ENCODE data around the gene CTDP1.
"Not testable (repeated sequence)": the region's sequence is repeated elsewhere in the genome, so short reads cannot be mapped to it uniquely, and the experiment has no call there.

The CTDP1 gene

DNA sequence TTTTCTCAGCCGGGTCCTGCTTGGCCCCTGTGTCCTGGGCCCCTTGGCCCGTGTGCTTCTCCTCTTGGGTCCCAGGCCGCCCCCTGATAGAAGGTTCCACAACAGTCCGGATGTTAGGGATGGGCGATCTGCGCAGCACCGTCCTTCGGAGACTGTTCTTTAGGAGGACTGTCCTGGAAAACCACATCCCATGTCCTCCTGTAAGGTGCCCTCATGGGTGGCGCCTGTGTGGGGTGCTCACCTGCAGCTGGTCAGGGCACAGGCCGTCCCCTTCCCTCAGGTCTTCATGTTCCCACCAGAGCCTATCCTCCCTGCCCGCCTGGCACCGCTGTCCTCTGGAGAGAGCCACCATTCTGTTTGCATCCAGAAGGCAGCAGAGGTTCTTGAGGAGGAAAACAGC, 50.0 kb downstream of the CTDP1 start:
- no peak for DNase-seq

DNA sequence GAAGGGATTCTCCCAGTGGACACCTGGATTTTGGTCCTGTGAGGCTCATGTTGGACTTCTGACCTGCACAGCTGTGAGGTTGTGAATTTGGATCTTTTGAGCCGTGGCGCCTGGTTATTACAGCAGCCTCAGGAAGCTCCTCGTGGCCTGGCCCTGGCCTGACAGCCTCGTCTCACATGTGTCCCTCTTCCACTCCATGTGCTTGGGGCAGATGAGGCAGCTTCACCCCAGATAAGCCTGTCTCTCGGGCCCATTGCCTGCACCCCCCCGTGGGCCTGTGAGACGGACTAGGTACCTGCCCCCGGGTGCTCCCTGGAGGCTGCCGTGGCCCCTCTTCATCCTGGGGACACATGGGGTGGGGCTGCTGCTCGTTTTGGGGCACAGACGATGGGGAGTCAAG, 51.2 kb downstream of the CTDP1 start:
- no peak for DNase-seq

DNA sequence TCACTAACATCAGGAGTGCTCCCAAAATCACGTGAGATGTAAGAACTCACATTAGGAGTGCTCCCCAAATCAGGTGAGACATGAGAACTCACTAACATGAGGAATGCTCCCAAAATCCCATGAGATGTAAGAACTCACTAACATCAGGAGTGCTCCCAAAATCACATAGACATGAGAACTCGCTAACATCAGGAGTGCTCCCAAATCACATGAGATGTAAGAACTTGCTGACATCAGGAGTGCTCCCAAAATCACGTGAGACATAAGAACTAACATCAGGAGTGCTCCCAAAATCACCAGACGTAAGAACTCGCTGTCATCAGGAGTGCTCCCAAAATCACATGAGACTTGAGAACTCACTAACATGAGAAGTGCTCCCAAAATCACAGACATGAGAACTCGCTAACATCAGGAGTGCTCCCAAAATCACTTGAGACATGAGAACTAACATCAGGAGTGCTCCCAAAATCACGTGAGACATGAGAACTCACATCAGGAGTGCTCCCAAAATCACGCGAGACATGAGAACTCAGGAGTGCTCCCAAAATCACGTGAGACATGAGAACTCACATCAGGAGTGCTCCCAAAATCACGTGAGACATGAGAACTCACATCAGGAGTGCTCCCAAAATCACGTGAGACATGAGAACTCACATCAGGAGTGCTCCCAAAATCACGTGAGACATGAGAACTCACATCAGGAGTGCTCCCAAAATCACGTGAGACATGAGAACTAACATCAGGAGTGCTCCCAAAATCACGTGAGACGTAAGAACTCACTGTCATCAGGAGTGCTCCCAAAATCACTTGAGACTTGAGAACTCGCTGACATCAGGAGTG, 52.5 kb downstream of the CTDP1 start:
- not testable (repeated sequence) for DNase-seq

DNA sequence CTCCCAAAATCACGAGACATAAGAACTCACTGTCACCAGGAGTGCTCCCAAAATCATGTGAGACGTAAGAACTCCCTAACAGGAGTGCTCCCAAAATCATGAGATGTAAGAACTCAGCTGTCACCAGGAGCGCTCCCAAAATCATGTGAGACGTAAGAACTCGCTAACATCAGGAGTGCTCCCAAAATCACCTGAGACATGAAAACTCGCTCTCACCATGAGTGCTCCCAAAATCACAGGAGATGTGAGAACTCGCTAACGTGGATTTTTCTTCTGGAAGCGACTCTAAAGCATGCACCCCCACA, 53.1 kb downstream of the CTDP1 start:
- no peak for DNase-seq

DNA sequence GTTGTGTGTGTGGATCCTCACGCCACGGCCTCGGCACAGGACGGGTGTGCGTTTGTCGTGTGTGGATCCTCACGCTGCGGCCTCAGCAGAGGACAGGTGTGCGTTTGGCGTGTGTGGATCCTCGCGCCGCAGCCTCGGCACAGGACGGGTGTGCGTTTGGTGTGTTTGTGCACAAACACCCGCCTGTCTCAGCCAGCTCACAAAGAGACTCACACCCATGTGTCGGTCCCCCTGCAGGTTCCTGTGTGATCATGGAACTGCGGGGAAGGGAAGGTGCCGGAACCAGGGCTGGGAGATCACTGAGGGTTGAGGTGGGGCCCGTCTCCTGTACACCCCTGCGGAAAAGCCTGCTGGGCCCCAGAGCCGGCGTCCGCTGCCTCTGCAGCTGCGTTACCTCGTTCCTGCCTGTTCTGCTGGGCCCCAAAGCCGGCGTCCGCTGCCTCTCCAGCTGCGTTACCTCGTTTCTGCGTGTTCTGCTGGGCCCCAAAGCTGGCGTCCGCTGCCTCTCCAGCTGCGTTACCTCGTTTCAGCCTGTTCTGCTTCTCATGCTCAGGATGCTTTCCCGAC, 53.6 kb downstream of the CTDP1 start:
- no peak for DNase-seq

DNA sequence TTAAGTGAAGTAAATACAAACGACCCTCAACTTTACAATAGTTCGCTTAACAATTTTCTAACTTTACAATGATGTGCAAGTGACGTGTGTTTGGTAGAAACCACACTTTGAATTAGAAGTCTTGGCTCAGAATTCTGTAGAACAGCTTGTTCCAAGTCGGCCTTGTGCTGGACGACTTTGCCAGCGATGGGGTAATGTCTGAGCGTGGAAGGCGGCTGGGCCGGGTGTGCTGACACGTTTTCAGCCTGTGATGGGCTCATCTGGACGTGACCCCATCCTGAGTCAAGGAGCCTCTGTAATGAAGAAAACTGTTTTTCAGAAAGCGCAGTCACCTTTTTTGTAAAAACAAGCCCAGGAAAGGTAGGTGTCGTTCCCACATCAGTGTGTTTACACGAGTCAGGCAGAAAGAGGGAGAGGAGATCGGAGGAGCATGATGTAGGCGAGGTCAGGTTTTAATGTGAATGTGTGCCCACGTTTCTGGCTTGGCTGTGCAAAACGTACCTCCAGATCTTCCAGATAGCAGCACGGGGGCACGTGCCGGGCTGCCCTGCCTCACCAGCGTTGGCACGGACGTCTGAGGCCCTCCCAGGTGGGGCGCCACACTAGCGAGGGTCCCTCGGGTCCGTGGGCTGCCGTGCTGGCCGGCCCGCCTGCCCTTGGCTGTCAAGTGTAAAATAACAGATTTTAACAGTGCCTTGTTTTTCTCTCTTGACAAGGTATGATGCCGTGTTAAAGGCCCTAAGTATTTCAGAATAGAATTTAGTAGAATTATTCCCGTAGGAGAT, 54.6 kb downstream of the CTDP1 start:
- no peak for DNase-seq

DNA sequence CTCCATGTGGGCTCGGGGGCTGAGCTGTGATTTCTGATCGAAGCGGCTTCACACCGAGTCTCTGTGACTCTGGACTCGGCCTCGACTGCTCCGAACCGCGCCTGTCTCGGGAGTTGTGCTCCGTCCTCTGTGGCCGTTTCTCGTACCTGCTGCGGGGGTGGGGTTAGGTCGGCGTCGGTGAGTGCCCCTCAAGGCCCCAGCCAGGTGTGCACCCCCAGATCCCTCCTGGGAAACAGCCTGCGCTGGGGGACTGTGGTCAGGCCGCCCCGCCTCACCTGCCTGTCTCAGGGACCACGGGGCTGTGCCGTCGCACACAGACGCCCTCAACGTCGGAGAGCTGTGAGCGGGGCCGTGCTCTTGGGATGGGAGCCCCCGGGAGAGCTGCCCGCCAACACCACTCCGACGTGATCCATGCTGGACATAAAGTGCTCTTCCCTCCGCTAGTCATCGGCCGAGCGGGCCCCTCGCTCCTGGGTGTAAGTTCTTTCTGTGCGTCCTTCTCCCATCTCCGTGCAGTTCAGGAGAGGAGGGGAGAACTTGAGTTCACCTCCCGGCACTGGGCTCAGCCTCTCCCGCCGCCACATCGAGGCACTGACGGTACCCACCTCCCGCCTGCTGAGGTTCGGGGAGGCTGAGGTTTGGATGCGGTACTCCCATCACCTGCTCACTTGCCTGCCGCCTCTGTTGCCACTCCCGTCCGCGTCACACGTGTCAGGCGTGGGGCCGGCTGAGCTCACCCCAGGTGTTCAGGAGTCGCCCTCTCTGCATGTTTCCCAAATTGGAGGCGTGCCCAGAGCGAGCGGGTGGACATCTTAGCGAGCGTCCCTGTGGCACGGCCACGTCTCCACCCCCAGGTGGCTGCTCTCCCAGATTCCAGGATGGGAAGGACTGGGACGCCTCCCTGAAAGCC, 55.7 kb downstream of the CTDP1 start:
- no peak for DNase-seq

DNA sequence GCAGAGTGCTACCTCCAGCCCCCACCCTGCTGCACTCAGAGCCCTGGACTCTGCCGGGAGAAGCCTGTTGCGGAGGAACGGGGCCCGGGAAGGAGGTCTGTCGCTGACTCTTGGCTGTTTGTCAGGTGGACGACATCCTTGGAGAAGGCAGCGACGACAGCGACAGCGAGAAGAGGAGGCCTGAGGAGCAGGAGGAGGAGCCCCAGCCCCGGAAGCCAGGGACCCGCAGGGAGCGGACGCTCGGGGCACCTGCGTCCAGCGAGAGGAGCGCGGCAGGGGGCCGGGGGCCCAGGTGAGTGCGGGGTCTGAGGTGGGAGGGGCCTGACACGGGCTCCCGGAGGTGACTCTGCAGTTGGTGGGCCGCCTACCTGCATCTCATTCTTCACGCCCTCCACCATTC, 56.6 kb downstream of the CTDP1 start:
- DNase-seq = no peak

DNA sequence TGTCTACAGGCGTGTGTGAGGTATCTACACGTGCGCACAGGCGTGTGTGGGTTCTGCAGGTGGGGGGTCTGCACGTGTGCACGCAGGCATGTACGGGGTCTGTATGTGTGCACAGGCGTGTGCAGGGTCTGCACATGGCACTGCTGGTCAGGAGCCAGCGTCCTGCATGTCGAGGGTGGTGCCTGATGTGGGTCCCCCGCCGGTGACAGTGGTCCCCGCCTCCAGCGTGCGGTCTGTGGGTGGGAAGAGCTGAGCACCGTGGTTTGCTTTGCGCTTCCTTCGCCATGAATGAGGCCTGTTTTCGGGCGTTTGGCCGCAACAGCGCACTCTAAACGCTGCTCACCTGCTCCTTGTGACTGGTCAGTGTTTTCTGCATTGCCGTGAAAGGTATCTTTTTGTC, 57.2 kb downstream of the CTDP1 start:
- DNase-seq = no peak

DNA sequence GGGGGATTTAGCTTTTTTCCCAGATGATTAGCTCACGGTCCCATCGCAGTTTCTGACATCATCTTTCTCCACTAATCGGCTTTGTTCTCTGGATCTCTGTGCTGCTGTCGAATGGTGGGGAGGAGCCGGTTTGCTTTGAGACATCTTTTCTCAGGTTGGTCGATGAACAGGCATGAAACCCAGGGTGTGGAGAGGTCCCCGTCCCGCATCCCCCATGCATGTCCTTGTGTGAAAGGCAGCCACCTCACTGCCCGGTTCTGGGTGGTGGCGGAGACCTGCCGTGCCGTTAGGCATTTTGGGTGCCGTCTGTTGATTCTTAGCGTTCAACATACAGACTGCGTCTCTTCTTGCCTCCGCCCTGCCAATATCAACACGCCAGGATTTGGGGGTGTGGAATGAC, 57.8 kb downstream of the CTDP1 start:
- DNase-seq = no peak

DNA sequence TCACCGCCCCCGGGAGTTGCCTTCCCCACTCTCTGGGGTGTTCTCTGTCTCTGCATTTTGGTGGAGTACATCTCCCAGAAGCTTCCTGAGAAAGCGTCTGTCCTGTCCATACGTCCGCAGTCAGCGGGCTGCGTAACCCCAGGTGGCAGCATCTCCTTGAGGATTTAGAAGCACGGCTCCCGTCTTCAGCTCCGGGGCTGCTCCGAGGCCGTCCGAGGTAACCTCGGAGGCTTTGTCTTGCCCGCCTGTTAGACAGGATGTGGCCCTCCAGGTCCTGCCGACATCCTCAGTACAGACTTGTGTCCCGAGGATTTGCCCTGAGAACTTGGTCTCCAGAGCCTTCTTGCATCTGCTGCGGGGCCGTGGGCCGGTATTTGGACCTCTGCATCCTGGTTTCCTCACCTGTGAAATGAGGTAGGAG, 58.4 kb downstream of the CTDP1 start:
- no peak for DNase-seq

DNA sequence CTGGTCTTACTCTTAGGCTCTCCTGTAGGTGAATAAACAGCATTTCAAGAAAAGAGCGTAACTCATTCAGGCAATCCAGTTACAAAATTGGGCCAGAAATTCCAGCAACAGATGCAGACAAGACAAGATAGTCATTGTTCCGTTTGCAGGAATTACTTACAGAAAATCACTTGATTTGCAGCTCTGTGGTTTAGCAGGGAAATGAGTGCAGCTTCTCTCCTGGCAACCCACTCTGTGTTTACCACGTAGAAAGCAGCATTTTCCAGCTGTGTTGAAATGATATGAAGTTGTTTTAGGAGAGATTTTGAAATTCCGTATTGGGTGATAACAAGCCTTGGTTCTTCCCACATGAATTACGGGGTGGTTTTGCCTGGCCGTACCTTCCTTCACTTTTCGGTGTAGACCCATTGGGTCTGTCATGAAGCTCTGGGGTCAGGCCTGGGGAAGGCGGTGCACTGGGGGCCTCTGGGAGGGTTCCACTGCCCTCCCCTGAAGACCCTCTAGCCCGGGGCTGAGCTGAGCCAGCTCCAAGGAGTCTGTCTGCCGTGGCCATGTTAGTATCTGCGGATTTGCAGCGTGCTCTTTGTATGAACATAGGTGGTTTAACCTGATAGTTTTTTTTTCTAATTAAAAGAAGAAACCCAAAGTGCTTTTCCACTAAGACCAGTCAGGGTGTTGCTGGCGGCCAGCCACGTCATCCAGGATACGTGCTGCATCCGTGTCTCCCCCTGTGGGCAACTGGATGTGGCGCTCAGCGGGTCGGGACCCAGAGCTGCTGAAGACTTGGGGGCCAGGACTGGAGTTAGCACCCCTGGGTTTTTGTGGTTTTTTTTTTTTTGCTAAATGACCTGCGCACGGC, 59.2 kb downstream of the CTDP1 start:
- no peak for DNase-seq

DNA sequence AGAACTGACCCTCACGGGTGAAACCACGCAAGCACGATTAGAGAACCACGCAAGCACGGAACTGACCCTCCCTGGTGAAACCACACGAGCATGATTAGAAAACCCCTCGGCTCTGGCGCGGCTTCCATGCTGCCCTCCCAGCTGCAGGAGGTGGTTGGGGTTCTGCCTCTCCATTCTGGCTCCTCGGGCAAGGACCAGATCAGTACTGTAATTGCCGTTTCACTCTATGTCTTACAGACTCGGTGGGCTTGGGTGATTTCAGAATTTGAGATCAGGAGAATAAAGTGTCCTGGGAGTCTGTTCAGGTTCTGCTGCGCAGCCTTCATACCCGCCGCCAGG, 59.8 kb downstream of the CTDP1 start:
- DNase-seq = no peak

DNA sequence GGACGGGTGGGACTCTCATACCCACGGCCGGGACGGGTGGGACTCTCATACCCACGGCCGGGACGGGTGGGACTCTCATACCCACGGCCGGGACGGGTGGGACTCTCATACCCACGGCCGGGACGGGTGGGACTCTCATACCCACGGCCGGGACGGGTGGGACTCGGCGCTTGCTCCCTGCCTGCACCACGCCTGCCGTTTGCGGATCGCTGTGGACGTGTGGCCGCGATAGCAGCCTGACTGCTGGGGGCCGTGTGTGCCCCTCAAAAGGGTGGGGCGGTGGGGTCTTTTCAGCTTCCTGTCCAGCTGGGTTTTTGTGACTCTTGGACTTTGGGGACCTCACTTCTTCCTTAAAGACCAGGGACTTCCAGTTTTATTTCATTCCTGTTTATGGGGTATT, 60.4 kb downstream of the CTDP1 start:
- DNase-seq = not testable (repeated sequence)

DNA sequence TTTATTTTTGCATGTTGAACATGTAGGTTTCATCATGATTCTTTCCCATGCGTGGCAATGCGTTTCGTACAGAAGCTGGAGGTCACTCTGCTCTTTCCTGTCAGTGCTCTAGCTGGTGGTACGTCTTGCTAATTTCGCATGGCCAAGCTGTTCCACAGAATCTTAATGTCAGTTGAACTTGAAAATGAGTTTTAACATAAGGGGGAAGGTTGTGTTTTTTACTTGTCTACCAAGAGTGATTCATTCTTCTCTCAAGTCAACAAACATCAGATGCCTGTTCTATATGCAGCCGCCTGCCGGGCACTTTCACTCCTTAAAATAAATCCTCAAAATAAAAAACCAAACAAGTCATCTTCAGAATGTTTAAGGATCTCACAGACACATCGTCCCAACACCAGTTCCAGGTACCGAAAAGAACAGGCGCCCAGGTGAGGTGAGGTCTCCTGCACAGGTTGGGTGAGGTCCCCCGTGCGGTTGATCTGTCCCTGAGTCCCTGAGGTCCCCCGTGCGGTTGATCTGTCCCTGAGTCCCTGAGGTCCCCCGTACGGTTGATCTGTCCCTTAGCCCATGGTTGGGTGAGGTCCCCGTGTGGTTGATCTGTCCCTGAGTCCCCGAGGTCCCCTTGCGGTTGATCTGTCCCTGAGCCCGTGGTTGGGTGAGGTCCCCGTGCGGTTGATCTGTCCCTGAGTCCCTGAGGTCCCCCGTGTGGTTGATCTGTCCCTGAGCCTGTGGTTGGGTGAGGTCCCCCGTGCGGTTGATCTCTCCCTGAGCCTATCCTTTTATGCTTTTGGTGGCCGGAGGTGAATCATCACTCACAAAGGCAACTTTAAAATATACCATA, 61.1 kb downstream of the CTDP1 start:
- DNase-seq = no peak

DNA sequence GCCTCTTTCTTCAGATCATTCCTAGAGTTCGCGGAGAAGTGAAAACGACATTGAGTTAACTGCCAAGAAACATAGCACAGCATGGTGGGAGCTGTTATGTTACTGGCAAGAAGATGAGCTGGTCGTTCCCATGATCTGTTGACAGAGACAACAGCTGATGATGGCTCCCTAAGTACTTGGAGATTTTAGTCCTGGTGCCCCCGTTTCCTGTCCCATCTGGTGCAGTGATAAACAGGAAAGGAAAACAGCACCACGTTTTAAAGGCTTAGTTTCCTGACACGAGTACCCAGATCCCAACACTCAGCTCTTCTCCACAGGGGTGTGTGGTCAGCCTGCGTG, 61.7 kb downstream of the CTDP1 start:
- no peak for DNase-seq

DNA sequence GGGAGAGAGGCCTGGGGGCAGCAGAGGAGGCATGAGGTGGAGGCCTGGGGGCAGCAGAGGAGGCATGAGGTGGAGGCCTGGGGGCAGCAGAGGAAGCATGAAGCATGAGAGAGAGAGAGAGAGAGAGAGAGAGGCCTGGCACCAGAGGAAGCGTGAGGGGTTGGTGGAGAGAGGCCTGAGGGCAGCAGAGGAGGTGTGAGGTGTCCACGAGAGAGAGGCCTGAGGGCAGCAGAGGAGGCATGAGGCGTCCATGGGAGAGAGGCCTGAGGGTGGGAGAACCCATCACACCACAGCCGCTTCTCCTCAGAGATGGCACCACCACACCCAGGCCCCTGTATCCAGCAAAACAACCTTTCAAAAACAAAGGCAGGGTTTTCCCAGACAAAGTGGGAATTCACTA, 62.5 kb downstream of the CTDP1 start:
- no peak for DNase-seq

DNA sequence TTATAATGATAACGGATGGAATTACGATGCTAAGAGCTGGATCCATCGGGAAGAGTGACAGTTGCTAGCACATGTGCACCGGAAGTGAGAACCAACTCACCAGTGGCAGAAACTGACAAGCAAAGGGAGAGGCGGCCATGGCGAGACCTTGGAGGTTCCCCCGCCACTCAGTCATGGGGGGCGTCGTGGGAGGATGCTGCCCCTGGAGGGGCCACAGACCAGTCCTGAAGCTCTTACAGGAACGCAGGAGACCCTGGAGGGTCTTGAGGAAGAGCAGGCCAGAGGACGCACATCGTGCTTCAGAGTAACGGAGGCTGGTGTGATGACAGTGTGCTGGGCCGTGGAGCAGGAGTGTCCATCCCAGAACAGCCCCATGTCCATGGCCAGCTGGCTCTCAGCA, 65.0 kb downstream of the CTDP1 start:
- DNase-seq = no peak

DNA sequence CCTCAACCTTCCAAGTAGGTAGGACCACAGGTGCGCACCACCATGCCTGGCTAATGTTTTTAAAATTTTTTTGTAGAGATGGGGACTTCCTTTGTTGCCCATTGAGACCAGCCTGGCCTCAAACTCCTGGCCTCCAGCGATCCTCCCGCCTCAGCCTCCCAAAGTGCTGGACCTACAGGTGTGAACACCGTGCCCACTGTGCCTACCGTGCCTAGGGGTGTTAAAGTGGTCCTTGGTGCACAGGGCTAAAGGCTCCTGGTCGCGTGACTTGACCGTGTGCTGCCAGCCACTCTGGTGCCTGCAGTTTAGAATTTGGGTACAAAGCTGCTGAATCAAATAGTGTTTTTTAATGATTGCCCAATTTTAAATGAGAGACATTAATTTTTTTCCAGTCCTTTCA, 67.1 kb downstream of the CTDP1 start:
- DNase-seq = no peak

DNA sequence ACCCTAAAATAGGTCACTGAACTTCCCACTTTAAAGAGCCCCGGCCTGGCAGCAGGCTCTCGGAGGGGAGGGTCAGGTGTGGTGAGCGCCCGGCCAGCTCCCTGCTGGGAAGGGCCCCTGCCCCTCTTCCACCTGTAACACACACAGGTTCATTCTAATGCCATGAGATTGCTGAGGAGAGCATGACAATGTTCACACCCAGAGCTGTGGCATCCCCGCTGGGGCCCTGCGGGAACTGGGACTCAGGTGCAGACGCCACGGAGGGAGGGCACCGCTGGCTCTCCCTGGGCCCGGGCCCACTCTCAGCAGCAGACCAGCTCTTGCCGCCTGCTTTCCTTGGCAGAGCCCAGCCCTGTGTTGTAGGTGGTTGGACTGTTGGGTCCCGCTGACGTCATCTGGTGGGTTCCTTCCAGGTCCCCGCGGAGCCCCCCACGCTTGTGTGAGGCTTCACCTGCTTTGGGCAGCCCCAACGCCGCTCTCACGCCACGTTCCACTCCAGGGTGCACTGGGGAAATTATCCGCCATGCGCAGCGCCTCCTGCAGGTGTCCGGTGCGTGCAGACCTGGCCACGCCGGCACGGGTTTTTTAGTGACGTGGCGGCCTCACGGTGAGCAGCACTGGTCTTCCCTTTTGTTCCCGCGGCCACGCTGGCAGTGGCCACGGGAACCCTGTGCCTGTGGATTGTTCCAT, 67.7 kb downstream of the CTDP1 start:
- DNase-seq = no peak

Measured in OCI-M1 (cell line).